Endothelial cell of umbilical vein (primary cell): ENCODE measurements around the gene NEMP1.

ENCODE experiments used
- EZH2 ChIP-seq: IDR thresholded peaks from 2 replicates; pipeline ENCODE4 v1.6.1; 2012; ENCODE audit warnings: borderline replicate concordance, low read depth, mild to moderate bottlenecking, moderate library complexity, low read length, inconsistent platforms; ENCODE audit not compliant: severe bottlenecking
- FOS ChIP-seq: IDR thresholded peaks from 2 replicates; pipeline ENCODE4 v1.6.1; 2011; ENCODE audit warnings: mild to moderate bottlenecking, low read length, moderate library complexity, borderline replicate concordance; ENCODE audit not compliant: insufficient read depth
- GATA2 ChIP-seq: IDR thresholded peaks from 2 replicates; pipeline ENCODE4 v1.7.0; 2011; ENCODE audit warnings: low read depth, mild to moderate bottlenecking, moderate library complexity, mixed read lengths, low read length; ENCODE audit not compliant: insufficient read length, insufficient read depth
- JUN ChIP-seq: IDR thresholded peaks from 2 replicates; pipeline ENCODE4 v1.6.1; 2011; ENCODE audit warnings: borderline replicate concordance, low read depth; ENCODE audit not compliant: insufficient read length, insufficient read depth
- MYC ChIP-seq: IDR thresholded peaks from one replicate; pipeline ENCODE4 v1.6.1; 2011; ENCODE audit warnings: mild to moderate bottlenecking, low read depth, low read length
- POLR2A ChIP-seq: IDR thresholded peaks from 2 replicates; pipeline ENCODE4 v1.6.1; 2012; ENCODE audit warnings: low read depth, mild to moderate bottlenecking, control low read depth, low read length
- POLR2AphosphoS5 ChIP-seq: IDR thresholded peaks from 2 replicates; pipeline ENCODE4 v1.6.1; 2012; ENCODE audit warnings: low read depth, mild to moderate bottlenecking, control low read depth, low read length, moderate library complexity; ENCODE audit not compliant: insufficient read depth
- TF ChIP-seq, protein P1 (sequence below), 2 donors: IDR thresholded peaks; 1 replicate in 1 of 2; 2 replicates in 1 of 2; pipeline ENCODE4 v1.5.1; 2011; ENCODE audit warnings: low read length in 2 of 2, mild to moderate bottlenecking in 2 of 2, moderate library complexity in 2 of 2, control low read depth in 1 of 2, inconsistent platforms in 1 of 2, low read depth in 1 of 2; ENCODE audit not compliant: insufficient read depth in 1 of 2; ENCODE audit errors: extremely low read depth in 1 of 2
- TF ChIP-seq, protein P2 (sequence below): IDR thresholded peaks from 2 replicates; pipeline ENCODE4 v1.6.1; 2011; ENCODE audit not compliant: insufficient read depth, insufficient read length

DNA sequence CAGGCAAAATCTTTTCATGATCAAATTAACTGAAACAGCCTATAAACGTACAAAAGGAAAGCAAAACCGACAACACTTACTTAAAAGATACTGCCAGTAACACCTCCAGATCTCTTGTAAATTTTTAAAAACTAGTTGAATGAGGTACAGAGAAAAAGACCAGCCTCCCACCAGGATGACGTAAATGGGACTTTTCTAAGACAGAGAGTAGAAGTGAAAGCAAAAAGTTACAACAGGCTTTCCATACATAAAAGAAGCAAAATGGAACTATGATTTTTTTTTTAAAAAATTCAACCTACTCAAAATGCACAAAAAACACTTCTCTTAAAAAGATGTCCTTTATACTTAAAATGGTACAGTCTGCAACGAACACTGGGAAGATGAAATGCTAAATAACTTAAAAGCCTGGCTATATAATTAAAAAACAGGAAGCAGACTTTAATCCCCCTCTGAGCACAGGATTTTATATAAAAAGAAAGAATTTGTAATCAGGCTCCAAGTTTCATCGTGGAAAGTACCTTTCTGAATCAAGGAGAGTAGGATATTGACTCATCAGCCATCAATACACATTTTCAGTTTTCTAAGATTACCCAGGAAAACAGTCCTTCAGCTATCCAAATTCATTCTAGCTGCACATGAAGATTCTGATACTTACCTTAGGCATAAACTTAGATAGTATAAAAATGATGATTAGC, 14.5 kb downstream of the NEMP1 start:
- TF ChIP-seq, protein P1, sequence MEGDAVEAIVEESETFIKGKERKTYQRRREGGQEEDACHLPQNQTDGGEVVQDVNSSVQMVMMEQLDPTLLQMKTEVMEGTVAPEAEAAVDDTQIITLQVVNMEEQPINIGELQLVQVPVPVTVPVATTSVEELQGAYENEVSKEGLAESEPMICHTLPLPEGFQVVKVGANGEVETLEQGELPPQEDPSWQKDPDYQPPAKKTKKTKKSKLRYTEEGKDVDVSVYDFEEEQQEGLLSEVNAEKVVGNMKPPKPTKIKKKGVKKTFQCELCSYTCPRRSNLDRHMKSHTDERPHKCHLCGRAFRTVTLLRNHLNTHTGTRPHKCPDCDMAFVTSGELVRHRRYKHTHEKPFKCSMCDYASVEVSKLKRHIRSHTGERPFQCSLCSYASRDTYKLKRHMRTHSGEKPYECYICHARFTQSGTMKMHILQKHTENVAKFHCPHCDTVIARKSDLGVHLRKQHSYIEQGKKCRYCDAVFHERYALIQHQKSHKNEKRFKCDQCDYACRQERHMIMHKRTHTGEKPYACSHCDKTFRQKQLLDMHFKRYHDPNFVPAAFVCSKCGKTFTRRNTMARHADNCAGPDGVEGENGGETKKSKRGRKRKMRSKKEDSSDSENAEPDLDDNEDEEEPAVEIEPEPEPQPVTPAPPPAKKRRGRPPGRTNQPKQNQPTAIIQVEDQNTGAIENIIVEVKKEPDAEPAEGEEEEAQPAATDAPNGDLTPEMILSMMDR (IDR thresholded peaks at IDR 0.05; ENCODE audit: extremely low read depth in 1 of 2, insufficient read depth in 1 of 2, low read depth in 1 of 2, low read length in 2 of 2), result no peak
- TF ChIP-seq POLR2AphosphoS5 (no peak), POLR2A (no peak), JUN (no peak), MYC (no peak), FOS (no peak), EZH2 (no peak), GATA2 (no peak)
- TF ChIP-seq, protein P2, sequence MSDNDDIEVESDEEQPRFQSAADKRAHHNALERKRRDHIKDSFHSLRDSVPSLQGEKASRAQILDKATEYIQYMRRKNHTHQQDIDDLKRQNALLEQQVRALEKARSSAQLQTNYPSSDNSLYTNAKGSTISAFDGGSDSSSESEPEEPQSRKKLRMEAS, result no peak
